Stimulated activated CD4-positive, alpha-beta T cell treated with anti-CD3 and anti-CD28 coated beads, Interleukin-12 subunit alpha, Interleukin-12 subunit beta, amount 100 ng/mL, for 24 hours (primary cell): ENCODE data around the gene GAS7.

Experiments
- DNase-seq, 2 experiments: peaks; one replicate each; pipeline ENCODE4 v3.0.0-alpha.2; 2020; ENCODE audit warnings: low read depth in 2 of 2

GAS7 gene

DNA sequence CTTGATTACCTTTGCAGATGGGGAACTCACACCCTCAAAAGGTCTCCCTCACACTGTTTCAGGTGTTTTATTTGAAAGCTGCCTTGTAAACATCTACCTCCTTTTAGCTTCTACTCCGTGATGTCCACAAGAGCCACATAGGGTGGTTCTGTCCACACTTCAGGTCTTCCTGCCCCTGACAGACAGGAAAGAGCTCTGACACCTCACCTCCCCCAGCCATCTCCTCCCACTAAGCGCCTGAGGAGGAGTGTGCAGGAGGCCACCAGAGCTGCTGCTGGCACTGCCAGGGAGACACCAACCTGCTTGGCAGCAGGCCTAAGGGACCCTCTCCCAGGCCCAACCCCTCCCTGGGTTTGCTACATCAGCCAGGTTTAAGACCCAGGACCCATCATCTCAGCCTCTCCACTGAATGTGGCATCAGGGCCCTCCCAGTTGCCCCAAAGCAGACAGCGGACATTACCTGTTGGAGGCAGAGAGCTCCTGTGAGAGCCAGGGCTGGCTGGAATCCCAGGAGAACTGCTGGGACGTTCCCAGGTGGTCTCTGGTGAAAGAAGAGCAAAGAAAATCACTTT is 217.0 kb downstream of the GAS7 start:
- DNase-seq = no peak

DNA sequence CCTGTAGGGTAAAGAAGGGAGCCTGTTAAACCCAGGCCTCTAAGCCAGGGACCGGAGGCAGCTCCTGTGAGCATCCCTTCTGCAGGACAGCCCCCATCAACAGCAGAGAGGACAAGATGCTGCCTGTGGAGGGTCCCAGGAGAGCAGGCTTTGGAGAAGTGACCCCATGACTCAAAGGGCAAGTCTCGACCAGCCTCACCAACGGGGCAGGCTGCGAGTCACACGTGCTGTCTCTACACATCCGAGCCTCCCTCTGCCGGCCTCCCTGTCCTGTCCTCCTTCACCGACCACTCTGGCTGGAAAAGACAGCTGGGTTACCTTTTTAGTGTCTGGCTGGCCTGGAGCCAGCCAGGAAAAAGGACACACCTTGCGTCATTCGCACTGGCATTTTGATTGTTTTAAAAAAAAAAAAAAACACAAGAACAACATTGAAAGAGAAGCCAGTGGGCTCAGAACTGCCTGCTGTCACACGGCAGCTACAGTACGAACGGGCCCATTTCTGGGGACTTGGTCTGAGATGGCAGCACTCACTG is 218.9 kb downstream of the GAS7 start:
- no peak for DNase-seq

DNA sequence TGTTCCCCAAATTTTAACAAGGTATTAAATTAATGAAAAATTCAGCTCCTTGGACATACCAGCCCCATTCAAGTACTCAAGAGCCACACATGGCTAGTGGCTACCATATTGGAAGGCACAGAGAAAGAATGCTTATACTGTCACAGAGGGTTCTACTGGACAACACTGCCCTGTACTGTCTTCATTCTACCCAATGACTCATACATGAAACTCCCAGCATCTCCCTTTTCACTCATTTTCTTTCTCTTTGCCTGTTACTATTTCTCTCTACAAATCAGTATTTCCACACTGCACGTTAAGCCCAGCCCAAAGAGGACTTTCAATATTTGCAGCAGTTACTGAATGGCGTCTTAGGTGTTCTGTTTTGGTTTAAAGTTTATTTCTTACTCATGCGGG is 221.2 kb downstream of the GAS7 start:
- no peak for DNase-seq

DNA sequence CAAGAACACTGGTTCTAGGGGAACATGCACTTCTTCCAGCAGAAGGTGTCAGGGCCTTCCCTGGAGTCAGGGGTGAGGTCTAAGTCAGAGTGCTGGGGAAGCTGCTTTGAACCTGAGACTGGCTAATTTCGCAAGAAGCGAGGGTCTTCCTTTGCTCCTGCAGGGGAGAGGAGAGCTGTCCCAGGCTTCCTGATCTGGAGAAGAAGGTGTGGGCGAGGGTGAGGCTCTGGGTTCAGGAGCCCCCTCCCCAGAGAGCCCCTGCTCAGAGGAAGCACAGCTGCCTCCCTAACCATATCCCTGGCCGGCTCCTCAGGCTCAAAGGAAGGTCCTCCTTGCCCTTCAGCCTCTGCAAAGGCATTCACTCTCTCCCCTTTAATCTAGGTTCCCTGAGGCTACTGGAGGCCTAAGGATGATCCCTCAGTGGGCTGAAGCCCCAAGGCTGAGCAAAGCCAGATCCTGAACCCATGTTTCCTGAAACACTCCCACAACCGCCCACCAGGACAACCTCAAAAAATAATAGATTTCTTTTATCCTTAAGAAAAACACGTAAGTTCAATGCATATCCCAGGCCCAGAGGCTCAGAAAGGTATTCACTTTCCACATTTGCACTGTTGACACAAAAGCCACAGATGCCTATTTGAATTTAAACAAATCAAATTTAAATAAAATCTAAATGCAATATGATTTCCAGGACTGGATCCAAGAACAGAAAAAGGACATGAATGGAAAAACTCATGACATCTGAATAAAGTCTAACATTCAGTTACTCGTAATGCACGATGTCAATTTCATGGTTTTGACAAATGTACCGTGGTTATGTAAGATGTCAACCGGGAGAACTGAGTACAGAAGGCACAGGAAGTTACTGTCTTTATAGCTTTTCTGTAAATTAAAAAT is 221.9 kb downstream of the GAS7 start:
- no peak for DNase-seq

DNA sequence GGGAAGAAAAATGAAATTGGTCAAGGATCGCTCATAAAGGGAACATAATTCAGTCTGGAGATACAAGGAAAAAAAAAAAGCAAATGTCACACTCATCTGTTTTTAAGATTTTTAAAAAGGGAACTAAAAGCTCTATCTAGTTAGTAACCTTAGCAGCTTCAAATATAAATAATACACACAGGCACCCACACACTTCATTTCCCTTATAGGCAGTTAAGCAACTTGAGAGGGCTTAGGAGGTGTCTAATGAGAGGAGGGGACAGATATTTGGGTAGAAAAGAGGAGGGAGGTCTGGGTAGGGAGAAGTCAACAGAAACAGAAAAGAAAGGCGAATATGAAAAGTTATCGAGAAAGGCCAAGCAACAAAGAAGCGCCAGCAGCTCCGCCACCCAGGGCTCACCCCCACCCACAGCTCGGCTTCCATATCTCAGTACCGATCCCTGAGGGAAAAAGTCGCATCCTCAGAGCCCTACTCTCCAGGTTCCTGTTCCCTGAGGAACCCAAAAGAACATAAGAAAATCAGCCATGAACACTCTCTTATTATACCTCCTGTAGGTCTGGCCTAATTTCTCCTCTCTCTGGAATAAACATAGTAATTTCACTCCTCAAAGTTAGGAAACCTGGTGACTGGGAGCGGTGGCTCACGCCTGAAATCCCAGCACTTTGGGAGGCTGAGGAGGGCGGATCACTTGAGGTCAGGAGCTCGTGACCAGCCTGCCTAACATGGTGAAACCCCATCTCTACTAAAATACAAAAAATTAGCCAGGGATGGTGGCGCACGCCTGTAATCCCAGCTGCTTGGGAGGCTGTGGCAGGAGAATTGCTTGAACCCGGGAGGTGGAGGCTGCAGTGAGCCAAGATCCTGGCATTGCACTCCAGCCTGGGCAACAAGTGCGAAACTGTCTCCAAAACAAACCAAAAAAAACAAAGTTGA is 223.7 kb downstream of the GAS7 start:
- DNase-seq = no peak

DNA sequence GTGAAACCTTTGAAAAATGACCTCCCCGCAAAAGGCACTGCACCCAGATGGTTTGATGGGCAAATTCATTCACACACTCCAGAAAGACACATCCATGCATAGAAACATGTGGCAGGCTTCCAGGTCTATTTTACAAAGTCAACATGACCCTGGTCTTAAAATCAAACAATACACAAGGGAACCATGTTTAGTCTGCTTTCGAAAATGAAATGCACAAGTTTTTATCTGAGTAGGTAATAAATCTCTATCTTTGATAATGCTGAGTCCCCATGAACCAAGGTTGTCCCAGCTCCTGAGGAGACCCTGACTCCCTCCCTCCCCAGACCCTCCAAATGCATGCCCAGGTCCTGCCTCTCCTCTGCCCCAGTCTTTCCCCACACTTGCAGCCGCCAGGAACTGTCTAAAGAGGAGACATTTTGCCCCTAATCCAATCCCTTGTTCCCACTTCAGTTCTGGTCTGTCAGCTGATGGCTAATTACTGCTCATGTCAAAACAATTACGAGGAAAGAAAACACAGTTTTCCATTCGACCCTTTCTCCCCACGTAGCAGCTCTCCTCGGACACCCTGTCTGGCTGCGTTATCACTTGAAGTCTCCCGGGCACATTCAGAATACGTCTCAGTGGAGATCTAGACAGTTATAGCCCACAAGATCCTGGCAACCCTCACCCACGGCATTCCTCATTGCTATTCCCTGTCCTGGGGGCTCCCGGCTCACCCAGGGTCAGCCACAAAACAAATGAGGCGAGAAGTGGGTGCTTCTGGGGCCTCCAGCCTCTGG is 224.5 kb downstream of the GAS7 start:
- no peak for DNase-seq

DNA sequence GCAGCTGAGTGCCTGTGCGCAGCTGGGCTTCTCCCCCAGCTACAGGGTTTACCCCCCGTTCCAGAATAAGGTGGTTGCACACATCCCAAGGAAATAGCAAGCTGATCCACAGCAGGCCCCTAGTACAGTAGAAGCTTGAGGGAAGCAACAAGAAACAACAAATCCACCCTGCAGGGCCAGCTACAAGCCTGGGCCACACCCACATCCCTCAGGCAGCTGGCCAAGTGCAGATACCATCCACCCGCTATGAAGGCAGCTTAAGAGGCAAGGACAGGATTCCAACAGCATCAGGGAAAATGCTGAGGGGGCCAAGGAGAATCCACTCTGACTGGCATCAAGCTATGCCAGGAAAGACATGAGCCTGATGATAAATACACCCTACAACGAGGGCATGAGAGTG is 226.4 kb downstream of the GAS7 start:
- no peak for DNase-seq

DNA sequence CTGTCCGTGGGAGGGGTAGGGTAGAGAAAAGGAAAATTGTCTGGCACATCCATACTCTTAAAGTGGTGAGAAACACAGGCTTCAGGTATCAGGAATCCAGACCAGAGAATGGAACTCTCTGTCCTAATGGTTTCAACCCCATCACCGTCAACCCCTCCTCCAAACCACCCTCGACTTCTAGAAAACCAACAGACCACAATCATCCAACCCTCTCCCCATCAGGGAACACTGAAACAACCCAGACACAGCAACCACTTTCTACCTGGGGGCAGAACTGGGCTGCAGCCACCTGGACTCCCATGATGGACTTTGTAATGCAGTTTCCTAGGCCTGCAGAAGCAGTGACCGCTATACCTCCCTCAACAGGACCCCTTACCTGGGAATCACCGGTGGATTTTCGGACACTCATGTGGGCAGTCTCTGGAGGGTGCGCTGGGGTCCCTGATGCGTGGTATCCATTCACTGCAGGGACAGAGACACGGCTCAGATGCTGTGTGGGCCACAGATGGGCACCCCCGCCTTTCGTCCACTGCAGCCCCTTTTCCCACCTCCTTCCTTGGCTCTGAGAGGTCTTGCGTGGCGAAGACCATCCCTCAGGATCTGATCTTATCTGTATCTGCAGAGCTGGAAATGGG is 229.0 kb downstream of the GAS7 start:
- DNase-seq = no peak

DNA sequence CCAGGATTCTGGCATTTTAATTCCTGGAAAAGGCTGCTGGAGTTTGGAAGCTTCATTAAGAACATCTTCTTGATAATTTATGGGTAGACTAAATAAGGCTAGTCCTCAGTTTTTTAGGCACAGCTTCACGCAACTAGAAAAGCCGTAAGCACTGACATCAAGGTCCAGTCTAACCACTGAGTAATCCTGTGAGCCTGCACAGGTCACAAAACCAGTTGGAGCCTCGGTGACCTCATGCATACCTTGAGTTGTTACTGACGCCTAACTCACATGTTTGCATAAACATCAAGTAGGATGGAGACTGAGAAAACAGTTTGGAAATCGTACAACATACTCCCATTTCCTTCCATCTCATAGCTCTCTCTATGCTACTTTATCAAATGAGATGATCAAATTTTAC is 229.5 kb downstream of the GAS7 start:
- no peak for DNase-seq

DNA sequence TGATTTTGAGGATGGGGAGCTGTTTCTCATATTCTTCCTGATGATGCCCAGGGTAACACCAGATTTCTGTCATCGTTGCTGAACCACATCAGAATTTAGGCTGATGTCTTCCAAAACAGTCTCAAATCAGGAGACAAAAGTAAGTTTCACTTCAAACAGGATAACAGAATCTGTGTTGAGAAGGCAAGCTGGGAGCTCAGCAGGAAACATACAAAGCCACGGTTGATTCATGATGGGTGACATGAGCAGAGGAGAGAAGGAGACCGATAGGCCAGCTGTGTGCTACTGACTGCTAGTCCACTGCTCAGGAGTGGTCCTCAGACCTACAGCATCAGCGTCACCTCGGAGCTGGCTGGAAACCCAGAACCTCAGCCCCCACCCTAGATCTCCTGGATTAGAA is 230.4 kb downstream of the GAS7 start:
- no peak for DNase-seq

DNA sequence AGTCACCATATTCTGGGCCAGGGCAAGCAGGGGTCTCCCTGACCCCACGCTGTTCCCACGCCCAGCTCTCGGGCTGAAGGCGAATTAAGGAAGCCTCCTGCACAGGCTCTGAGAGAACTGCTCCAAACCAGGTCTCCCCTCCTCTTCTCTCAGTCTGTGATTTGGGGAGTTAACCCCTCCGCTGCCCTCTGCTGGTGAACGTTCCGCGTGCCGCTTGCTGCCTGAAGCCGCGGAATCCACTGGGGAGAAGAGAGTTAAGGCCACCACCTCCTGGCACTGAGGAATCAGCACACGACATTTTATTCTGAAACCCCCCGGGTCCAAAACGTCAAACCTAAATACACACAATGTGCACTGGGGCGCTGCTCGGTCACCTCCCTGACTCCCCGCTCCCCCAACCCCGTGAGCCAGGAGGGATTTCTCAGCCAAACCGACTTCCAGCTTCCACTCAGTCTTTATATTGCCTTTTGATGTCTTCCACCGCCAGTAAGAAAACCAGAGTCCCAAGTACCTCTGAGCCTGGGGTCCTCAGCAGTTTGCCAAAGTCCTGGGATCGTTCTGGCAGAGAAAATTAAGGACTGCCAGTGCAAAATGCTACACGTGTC is 238.9 kb downstream of the GAS7 start:
- peak in 1 of 2 experiments; percentile 47 for DNase-seq

DNA sequence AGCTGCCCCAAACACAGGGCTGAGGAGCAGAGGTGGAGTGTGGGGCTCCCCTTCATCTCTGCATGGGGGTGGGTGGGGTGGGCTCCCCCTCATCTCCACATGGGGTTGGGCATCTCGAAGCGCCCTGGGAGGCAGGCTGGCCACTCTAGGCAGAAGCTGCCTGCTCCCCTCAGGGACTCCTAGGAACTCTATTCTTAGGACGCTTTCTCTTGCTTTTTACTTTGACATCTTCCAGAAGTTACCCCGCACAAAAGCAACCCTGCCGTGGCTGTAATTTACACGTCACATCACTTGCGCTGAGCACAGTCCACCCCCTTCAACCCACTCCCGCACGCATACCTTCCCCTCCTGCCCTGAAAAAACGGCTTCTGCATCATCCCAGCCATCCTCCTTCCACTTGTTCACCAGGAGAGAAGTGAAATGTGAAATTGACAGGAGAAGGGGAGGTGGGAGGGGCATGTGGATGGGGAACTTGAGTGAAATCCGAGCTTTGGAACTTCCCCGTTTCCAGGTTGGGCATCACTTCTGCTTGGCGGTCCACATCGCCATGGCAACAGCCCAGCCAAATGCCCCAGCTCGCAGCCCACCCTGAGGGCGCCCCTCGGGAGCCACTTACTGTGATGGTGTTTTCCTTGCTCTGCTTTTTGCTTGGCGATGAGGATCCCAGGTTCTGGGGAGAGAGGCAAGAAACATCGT is 239.7 kb downstream of the GAS7 start:
- DNase-seq = no peak

DNA sequence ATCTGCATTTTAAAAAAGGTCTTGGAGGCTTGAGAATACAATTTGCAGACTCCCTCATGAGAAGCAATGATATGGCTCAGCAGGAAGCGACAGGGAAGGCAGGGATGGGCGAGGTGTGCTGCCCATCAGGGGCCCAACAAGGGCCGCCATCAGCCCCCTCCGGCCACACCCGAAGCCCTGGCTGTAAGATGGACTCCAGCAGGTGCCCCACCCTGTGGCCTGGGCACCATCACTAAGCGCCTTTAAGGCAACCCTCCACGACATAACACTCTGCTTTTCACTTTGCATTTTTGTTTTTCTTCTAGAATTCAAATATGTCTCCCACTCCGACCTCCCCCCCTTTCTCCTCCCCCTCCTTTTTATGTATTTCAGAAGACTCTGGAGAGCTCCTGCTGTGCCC is 241.2 kb downstream of the GAS7 start:
- DNase-seq = no peak

DNA sequence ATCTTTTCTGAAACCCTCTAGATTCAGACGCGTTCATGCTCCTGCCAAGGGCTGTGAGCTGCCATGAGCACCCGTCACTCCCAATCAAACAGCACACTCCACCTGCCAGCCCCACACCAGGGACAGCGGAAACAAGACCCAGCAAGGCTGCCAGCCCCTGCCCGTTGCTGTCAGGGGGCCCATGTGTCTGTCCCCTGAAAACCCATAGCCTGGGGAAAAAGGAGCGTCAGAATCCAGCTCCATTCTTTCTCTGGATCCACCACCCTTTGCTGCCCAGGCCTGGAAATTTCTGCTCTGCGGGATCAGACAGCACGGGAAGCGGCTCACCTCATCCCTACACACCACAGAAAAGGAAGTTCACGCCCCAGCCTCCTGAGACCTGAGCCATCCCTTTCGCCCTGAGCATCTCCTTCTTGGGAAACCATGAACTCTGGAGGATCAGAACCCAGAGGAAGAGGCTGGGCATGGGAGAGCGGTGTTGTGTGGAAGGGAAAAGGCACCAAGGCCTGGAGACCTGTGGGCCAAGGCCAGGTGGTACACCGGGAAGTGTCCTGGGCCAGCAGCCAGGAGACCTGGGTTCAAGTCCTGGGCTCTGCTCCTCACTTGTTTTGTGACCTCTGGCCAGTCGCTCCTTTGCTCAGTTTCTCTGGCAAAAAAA is 241.8 kb downstream of the GAS7 start:
- no peak for DNase-seq

DNA sequence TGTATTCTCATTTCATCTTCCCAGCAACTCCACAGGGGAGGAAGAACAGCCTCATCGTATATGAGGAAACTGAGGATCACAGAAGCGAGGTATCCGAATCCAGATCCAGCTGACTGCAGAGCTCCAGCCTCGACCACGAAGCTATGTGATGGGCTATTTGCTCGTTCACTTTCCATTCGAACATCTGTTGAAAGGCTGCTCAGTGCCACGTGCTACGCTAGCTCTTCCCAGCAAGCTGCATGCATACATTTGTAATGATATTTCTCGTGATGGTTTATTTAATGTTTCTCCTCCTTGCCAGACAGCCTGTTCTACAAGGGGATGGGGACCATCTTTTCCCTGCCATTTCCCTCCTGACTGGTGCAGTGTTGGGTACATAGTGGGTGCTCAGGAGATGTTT is 244.9 kb downstream of the GAS7 start:
- no peak for DNase-seq

DNA sequence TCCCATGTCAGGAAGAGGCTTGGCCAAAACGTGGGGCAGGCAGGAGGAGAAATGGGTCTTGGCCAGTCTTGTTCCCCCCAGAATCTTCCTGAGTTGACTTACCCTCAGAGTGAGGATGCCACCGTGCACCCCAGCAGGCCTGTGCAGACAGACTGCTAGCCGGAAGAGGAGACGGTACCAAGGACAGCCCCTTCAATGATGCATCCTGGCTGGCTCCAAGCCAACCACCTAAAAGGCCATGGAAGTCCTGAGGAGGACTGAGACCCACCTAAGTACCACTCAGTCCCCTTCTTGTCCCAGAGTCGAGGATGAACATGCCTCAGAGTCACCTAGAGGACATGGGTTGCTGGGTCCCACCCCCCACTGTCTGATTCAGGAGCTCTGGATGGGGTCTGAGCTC is 246.6 kb downstream of the GAS7 start:
- no peak for DNase-seq

DNA sequence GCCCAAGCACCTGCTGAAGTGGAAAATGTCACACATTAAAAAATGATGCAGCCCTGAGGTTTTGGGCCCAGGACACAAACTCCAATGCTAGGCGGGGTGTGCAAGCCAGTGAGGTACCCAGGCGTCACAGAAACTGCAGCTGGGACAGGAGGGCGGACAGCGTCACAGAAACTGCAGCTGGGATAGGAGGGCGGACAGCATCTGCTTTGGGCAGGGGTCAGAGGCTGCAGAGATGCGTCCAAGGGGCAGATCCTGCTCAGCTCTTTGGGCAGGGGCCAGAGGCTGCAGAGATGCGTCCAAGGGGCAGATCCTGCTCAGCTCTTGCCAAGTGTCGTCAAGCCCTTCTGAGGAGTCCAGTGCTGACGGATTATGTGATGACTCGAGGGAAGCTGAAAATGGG is 249.5 kb downstream of the GAS7 start:
- no peak for DNase-seq

DNA sequence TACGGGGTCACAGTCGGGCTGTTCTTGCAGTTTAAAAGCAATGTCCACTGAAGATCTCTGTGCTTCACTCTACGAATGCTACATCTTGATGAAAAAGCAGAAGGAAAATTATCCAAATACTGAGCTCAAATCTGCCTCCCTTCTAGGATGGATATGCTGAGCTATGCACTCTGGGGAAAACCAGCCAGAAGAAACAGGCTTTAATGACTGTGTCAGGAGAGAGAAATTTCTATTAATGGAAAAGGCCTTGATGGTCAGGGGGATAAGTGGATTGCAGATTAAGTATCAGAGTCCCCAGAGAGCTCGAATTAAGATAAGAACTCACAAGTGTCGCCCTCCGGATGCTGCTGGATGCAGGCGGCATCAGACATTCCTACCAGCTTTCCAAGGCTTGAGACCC is 253.7 kb downstream of the GAS7 start:
- DNase-seq = no peak

DNA sequence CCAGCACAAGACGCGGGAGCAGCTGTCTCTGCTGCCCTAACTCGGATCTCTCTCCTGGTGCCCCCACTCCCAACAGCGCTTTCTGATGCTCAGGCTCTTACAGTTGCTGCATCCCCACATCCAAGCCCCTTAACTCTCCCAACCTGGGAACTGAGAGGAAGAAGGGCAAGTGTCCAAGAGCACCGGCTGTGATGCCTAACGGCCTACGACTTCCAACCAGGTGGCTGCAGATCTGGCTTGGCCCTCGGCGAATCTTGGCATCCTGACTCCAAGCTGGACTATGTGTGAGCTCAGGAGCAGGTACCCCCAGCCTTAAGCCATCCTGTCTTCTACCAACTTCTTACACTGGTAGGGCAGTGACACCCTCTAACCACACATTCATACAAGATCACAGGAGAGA is 255.1 kb downstream of the GAS7 start:
- DNase-seq = no peak
